SU-DHL-6 (cell line): ENCODE measurements around the gene OPA1.

Experiments used
- H2AFZ ChIP-seq: fragments of 200-600 bp; sonication (generic); 2 replicates; pipeline ENCODE4 v1.6.1; 2014; ENCODE audit warnings: low read depth, mild to moderate bottlenecking, moderate library complexity, mixed read lengths, antibody characterized with exemption, low read length; ENCODE audit not compliant: severe bottlenecking
- H3F3A ChIP-seq: fragments of 200-600 bp; shearing (Covaris generic); 2 replicates; pipeline ENCODE4 v1.6.0; 2016; ENCODE audit warnings: antibody characterized with exemption, mild to moderate bottlenecking; ENCODE audit not compliant: insufficient read depth
- H3K27ac ChIP-seq: fragments of 200-600 bp; sonication (generic); 2 replicates; pipeline ENCODE4 v1.5.1; 2016; ENCODE audit warnings: low read depth, mild to moderate bottlenecking, low read length, moderate library complexity, mixed read lengths
- H3K27me3 ChIP-seq: fragments of 200-600 bp; sonication (generic), shearing (Covaris generic); 2 replicates; pipeline ENCODE4 v1.6.0; 2014; ENCODE audit warnings: mild to moderate bottlenecking, low read length
- H3K36me3 ChIP-seq: fragments of 200-600 bp; sonication (generic); 2 replicates; pipeline ENCODE4 v1.6.1; 2014; ENCODE audit warnings: mild to moderate bottlenecking, low read length, mixed read lengths
- H3K4me2 ChIP-seq: fragments of 300-600, 200-600 bp; shearing (Covaris generic), sonication (generic); 2 replicates; pipeline ENCODE4 v1.6.0; 2014; ENCODE audit warnings: low read length, low read depth, mild to moderate bottlenecking; ENCODE audit not compliant: poor library complexity, severe bottlenecking
- H3K4me3 ChIP-seq: fragments of 200-600 bp; sonication (generic); 2 replicates; pipeline ENCODE4 v1.5.1; 2014; ENCODE audit warnings: antibody characterized with exemption, low read length, mild to moderate bottlenecking, mixed read lengths; ENCODE audit not compliant: insufficient read depth, poor library complexity, severe bottlenecking
- H3K79me2 ChIP-seq: fragments of 200-600 bp; sonication (generic); 2 replicates; pipeline ENCODE4 v1.6.1; 2014; ENCODE audit warnings: mild to moderate bottlenecking, low read length, moderate library complexity; ENCODE audit not compliant: insufficient read depth
- H3K9ac ChIP-seq: fragments of 200-600 bp; sonication (generic); 2 replicates; pipeline ENCODE4 v1.7.0; 2014; ENCODE audit warnings: mild to moderate bottlenecking, low read length
- H3K9me2 ChIP-seq: fragments of 200-600 bp; sonication (generic); replicated peaks from 2 replicates; pipeline ENCODE4 v1.6.1; 2014; ENCODE audit warnings: low read length; ENCODE audit not compliant: insufficient read depth
- H3K9me3 ChIP-seq: fragments of 200-600 bp; sonication (generic); 2 replicates; pipeline ENCODE4 v1.6.1; 2014; ENCODE audit warnings: low read length, mixed read lengths; ENCODE audit not compliant: insufficient read depth
- H4K20me1 ChIP-seq: fragments of 200-600 bp; sonication (generic); 2 replicates; pipeline ENCODE4 v1.6.1; 2014; ENCODE audit warnings: low read depth, mild to moderate bottlenecking, antibody characterized with exemption, low read length, moderate library complexity, mixed read lengths
- CTCF ChIP-seq: fragments of 200-600 bp; sonication (generic); IDR thresholded peaks from one replicate; pipeline ENCODE4 v1.5.1; 2017; ENCODE audit warnings: antibody characterized with exemption, mild to moderate bottlenecking, low read length, moderate library complexity; ENCODE audit not compliant: insufficient read depth, poor library complexity, severe bottlenecking
- EZH2phosphoT487 ChIP-seq: fragments of 200-600 bp; sonication (generic), shearing (Covaris generic); conservative IDR thresholded peaks from 2 replicates; pipeline ENCODE4 v1.6.1; 2018; ENCODE audit warnings: mild to moderate bottlenecking, antibody characterized with exemption, low read length, moderate library complexity, mixed read lengths

The OPA1 gene

GRCh38 chr3:193569119-193569518, 23.9 kb upstream of the OPA1 start:
- no peaks in the 10 kb centered on the region for H3F3A ChIP-seq
- no peak overlapping the region for H3K4me2 ChIP-seq
- H3K9ac ChIP-seq: no peak overlapping the region
- TF ChIP-seq EZH2phosphoT487: no peak
- no peak for TF ChIP-seq CTCF
- H3K27me3 ChIP-seq: no peaks in the 10 kb centered on the region
- no peaks in the 10 kb centered on the region for H3K36me3 ChIP-seq
- no peak overlapping the region for H3K27ac ChIP-seq
- H3K9me2 ChIP-seq: no peaks in the 10 kb centered on the region
- no peaks in the 10 kb centered on the region for H4K20me1 ChIP-seq
- H3K9me3 ChIP-seq: no peaks in the 10 kb centered on the region
- no peaks in the 10 kb centered on the region for H3K79me2 ChIP-seq
- no peak overlapping the region for H3K4me3 ChIP-seq
- no peak overlapping the region for H2AFZ ChIP-seq

- no peaks in the 10 kb centered on the region for H3K27me3 ChIP-seq
- no peak overlapping the region for H3K4me3 ChIP-seq
- H3K9me2 ChIP-seq: no peaks in the 10 kb centered on the region
- TF ChIP-seq CTCF (peak; percentile 70), EZH2phosphoT487 (no peak)
- H3K79me2 ChIP-seq: no peaks in the 10 kb centered on the region
- H2AFZ ChIP-seq: no peak overlapping the region
- no peaks in the 10 kb centered on the region for H3K9me3 ChIP-seq
- no peaks in the 10 kb centered on the region for H4K20me1 ChIP-seq
- no peak overlapping the region for H3K27ac ChIP-seq
- H3K9ac ChIP-seq: no peak overlapping the region
- H3K4me2 ChIP-seq: no peak overlapping the region
- H3K36me3 ChIP-seq: no peaks in the 10 kb centered on the region
- H3F3A ChIP-seq: no peaks in the 10 kb centered on the region
Measured at GRCh38 chr3:193572426-193572908, 20.5 kb upstream of the OPA1 start.

- TF ChIP-seq EZH2phosphoT487: no peak
- TF ChIP-seq CTCF: no peak
- no peak overlapping the region for H2AFZ ChIP-seq
- H3K9me2 ChIP-seq: no peaks in the 10 kb centered on the region
- H3K27me3 ChIP-seq: no peaks in the 10 kb centered on the region
- H3K79me2 ChIP-seq: no peaks in the 10 kb centered on the region
- H4K20me1 ChIP-seq: no peaks in the 10 kb centered on the region
- H3K4me3 ChIP-seq: no peak overlapping the region
- no peak overlapping the region for H3K9ac ChIP-seq
- no peak overlapping the region for H3K27ac ChIP-seq
- H3K4me2 ChIP-seq: no peak overlapping the region
- no peaks in the 10 kb centered on the region for H3F3A ChIP-seq
- H3K9me3 ChIP-seq: no peaks in the 10 kb centered on the region
- H3K36me3 ChIP-seq: no peaks in the 10 kb centered on the region
Measured at GRCh38 chr3:193573403-193574191, 19.4 kb upstream of the OPA1 start.
